ENCODE results near the gene NTMT1.

- no peak for TF ChIP-seq CTCF (IDR thresholded peaks at IDR 0.05)
- no peak for TF ChIP-seq POLR2A (IDR thresholded peaks at IDR 0.05)
Observed at GRCh38 chr9:129597355-129598088, 28.4 kb upstream of the NTMT1 start.

Measured in thyroid gland (tissue), 4 donors.